DMS 273 (cell line): ENCODE results near the gene TMED5.

ENCODE experiments used
- DNase-seq: peaks from one replicate; lab custom pipeline; 2025; ENCODE audit not compliant: unreplicated experiment; lab: John Stamatoyannopoulos, UW

The TMED5 gene

DNA sequence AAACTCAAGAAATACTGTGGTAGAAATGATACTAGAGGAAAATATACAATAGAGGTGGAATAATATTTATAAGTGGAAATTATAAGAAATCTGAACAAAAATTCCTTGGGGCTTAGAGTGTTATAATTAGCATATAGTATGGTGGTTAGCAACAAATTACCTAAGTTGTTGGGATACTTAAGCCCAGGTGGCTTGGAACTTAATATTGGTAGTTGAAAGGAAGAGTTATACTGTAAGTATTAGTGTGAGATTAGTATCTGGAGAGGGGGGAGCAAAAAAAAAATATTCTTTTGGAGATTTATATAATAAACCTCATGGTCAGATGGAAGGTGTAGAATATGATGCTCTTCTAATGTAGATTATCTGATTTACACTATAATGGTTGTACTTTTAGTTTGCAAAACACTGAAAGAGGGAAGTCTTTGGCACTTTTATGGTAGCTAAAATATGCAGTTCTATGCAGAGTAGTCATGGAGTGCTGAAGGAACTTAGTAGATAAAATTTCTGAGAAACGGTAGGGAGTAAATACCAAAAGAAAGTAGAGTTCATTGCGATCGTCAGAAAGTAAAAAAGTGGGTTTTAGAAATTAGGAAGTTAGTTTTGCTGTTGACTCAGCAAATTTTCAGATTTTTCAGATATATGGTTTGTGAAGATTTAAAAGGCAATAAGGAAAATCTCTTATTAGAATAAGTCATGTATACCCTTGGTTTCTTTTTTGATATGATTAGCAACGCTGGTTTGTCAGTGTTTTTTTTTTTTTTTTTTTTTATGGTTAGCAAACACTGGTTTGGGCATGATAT is 55.5 kb downstream of the TMED5 start:
- no peak for DNase-seq

- DNase-seq, result no peak
Observed at GRCh38 chr1:93123201-93123783, 56.9 kb downstream of the TMED5 start.

GRCh38 chr1:93120614-93121013 is 59.6 kb downstream of the TMED5 start:
- DNase-seq, result no peak

DNA sequence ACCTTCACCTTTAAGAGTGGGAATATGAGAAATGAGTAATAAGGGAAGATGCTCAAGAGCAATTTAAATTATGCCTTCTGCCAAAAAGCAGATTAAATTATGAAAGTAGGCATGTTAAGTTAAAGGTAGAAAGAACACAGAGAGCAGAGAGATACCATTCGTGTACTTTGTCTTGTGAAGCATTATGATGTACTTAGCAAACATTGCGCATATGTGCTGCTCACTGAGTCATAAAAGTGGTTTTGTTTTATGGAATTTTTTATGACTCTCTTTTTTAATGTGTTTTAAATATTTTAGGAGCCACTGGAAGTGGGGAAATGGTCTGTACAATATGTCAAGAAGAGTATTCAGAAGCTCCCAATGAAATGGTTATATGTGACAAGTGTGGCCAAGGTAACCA is 65.8 kb downstream of the TMED5 start:
- no peak for DNase-seq

DNA sequence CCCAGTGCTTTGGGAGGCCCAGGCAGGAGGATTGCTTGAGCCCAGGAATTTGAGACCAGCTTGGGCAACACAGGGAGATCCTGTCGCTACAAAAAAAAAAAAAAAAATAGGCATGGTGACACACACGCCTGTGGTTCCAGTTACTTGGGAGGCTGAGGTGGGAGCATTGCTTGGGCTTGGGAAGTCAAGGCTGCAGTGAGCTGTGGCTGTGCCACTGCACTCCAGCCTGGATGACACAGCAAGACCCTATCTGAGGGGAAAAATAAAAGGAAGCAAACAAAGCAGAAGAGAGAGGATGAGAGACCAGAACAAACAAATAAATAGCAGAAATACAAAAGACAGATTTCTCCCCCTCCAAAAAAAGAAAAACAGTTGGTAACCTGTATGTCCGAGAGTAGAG is 67.1 kb downstream of the TMED5 start:
- no peak for DNase-seq

DNA sequence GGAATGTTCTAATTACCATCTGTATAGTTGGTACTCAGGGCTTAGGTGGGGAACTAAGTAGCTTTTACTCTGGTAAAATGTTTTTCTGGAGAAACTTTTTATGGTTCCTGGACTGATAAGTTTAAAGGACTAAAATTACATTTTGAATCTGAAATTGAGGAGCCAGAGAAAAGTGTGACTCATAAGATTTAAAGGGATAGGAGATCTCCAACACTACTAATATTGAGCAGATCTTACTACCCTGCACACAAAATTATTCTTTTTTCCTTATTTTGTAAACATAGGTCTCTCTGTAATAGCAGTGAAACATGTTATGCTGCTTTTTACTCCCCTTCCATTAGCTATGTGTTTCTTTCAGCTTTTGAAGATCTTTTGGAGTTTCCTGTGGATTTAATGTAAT is 68.7 kb downstream of the TMED5 start:
- no peak for DNase-seq

- no peak for DNase-seq
Observed at GRCh38 chr1:93111065-93111464, 69.1 kb downstream of the TMED5 start.

- no peak for DNase-seq
Observed at GRCh38 chr1:93109578-93109977, 70.6 kb downstream of the TMED5 start.

GRCh38 chr1:93108335-93108734 is 71.9 kb downstream of the TMED5 start:
- no peak for DNase-seq

DNA sequence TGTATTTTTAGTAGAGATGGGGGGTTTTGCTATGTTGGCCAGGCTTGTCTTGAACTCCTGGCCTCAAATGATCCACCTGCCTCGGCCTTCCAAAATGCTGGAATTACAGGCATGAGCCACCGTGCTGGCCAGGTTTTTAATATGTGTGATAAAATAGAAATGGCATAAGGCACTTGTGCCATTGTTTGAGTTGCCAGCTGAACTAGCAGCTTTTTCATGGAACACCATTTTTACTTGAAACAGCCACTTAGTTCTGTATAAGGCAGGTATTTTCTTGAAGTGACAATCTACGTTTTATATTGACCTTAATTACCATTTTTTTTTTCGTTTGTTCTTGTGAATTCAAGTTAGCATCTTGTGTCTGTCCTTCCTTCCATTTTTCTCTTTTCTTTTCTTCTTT is 72.8 kb downstream of the TMED5 start:
- DNase-seq, result no peak

- no peak for DNase-seq
Observed at GRCh38 chr1:93106226-93106625, 74.0 kb downstream of the TMED5 start.

- no peak for DNase-seq
Observed at GRCh38 chr1:93102142-93102541, 78.1 kb downstream of the TMED5 start.
